PC-9 (cell line): ENCODE measurements around the gene STAB2.

Experiments
- CTCF ChIP-seq: fragments of 200-600 bp; sonication (generic); conservative IDR thresholded peaks from 2 replicates; pipeline ENCODE4 v1.6.1; 2017; ENCODE audit warnings: mixed run types, antibody characterized with exemption, mild to moderate bottlenecking, moderate library complexity
- EZH2 ChIP-seq: fragments of 200-600 bp; sonication (generic); IDR thresholded peaks from 2 replicates; pipeline ENCODE4 v1.8.0; 2017; ENCODE audit warnings: antibody characterized with exemption, low read depth

GRCh38 chr12:103640410-103640809 is 53.3 kb downstream of the STAB2 start:
- no peak for TF ChIP-seq CTCF
- no peak for TF ChIP-seq EZH2
